Measurements from ENCODE around the gene OAT. TPM values are rescaled to one million over a fixed set of nuclear protein-coding genes. Genes with fewer than 3 reads are reported as not detected.

OAT gene
- total and polyA plus RNA-seq, 2 donors (not counting 3 experiments of a cell fraction or from before 2014, with no cell fraction given), result 69.9 to 90.8 TPM

DNA sequence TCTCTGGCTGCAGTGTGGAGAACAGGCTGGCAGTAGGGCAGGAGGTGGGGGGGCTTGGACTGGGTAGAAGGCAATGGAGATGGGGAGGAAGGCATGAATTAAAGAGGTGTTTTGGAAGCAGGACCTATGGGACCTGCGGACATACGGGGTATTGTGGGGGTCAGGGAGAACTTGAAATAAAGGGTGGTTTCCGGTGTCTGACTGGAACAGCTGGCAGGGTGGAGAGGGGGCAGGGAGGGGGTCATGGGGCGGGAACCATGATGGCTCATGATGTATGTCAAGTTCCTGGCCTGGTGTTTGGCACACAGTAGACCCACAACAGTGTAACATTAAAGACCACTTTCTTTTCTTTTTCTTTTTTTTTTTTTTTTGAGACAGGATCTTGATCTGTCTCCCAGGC, 48.4 kb upstream of the OAT start:
- intact Hi-C loops (cut with micrococcal nuclease), result no loop called here
- Histone ChIP-seq H3K4me1 (ENCODE audit: control insufficient read depth, extremely low read depth, insufficient read depth, low read length) (no peaks in the 10 kb centered on the region), H3K4me3 (replicated peaks in 1 of 3; ENCODE audit: insufficient read depth in 1 of 3, low read depth in 1 of 3, low read length in 3 of 3) (no peak overlapping the region), H3K9me1 (replicated peaks; ENCODE audit: control insufficient read depth, extremely low read depth, insufficient read depth, low read length) (no peaks in the 10 kb centered on the region), H3K36me3 (ENCODE audit: control insufficient read depth in 2 of 2, extremely low read depth in 1 of 2, insufficient read depth in 2 of 2, low read length in 2 of 2) (no peaks in the 10 kb centered on the region), H4K20me1 (replicated peaks; ENCODE audit: control insufficient read depth, extremely low read depth, insufficient read depth, low read length) (no peaks in the 10 kb centered on the region), H3K79me2 (ENCODE audit: control insufficient read depth, insufficient read depth, low read length) (no peaks in the 10 kb centered on the region), H3K27ac (ENCODE audit: insufficient read depth, low read depth, low read length) (no peak overlapping the region), H3K9ac (replicated peaks; ENCODE audit: extremely low read depth, insufficient read depth, low read length) (no peak overlapping the region), H3K4me2 (ENCODE audit: insufficient read depth, low read length) (no peak overlapping the region), H3K27me3 (ENCODE audit: control insufficient read depth in 2 of 2, insufficient read depth in 2 of 2, low read length in 2 of 2) (no peaks in the 10 kb centered on the region), H2AFZ (ENCODE audit: low read depth, low read length) (no peak overlapping the region), H3K9me3 (replicated peaks; ENCODE audit: control insufficient read depth, insufficient read depth, low read length) (no peaks in the 10 kb centered on the region)
- POLR2A ChIA-PET, result interaction anchor here (0.6 kb wide), 1 partner anchor 449 kb away, joined by 5 read pairs; no protein-coding TSS in a partner anchor
- CTCF ChIA-PET, result interaction anchor here (1.2 kb wide), 1 partner anchor 274 kb away, joined by 3 read pairs; no protein-coding TSS in a partner anchor
- no TSS peak for BruUV-seq (replicated peaks)
- no peak for DNase-seq (ENCODE audit: low read depth, low spot score)
- no peak for TF ChIP-seq GATA2 (IDR thresholded peaks at IDR 0.05; ENCODE audit: insufficient read depth, insufficient read length, low read depth, low read length)
- TF ChIP-seq, protein P1, sequence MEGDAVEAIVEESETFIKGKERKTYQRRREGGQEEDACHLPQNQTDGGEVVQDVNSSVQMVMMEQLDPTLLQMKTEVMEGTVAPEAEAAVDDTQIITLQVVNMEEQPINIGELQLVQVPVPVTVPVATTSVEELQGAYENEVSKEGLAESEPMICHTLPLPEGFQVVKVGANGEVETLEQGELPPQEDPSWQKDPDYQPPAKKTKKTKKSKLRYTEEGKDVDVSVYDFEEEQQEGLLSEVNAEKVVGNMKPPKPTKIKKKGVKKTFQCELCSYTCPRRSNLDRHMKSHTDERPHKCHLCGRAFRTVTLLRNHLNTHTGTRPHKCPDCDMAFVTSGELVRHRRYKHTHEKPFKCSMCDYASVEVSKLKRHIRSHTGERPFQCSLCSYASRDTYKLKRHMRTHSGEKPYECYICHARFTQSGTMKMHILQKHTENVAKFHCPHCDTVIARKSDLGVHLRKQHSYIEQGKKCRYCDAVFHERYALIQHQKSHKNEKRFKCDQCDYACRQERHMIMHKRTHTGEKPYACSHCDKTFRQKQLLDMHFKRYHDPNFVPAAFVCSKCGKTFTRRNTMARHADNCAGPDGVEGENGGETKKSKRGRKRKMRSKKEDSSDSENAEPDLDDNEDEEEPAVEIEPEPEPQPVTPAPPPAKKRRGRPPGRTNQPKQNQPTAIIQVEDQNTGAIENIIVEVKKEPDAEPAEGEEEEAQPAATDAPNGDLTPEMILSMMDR (IDR thresholded peaks at IDR 0.05; ENCODE audit: extremely low read depth in 1 of 2, insufficient read depth in 1 of 2, low read depth in 1 of 2, low read length in 2 of 2), result no peak
- TF ChIP-seq FOS (IDR thresholded peaks at IDR 0.05; ENCODE audit: borderline replicate concordance, insufficient read depth, low read length), result no peak
- no peak for TF ChIP-seq POLR2AphosphoS5 (IDR thresholded peaks at IDR 0.05; ENCODE audit: insufficient read depth, low read depth, low read length)
- no peak for TF ChIP-seq JUN (IDR thresholded peaks at IDR 0.05; ENCODE audit: borderline replicate concordance, insufficient read depth, insufficient read length, low read depth)
- no peak for TF ChIP-seq MYC (IDR thresholded peaks at IDR 0.05; ENCODE audit: low read depth, low read length)
- no peak for TF ChIP-seq POLR2A (IDR thresholded peaks at IDR 0.05; ENCODE audit: low read depth, low read length)
- TF ChIP-seq EZH2 (IDR thresholded peaks at IDR 0.05; ENCODE audit: borderline replicate concordance, low read depth, low read length, severe bottlenecking), result no peak
- TF ChIP-seq, protein P2, sequence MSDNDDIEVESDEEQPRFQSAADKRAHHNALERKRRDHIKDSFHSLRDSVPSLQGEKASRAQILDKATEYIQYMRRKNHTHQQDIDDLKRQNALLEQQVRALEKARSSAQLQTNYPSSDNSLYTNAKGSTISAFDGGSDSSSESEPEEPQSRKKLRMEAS (IDR thresholded peaks at IDR 0.05; ENCODE audit: insufficient read depth, insufficient read length), result no peak
- dilution Hi-C loops (cut with MboI; ENCODE audit: extremely low pct_ligation_motif_present, low sequenced_read_pairs), result no loop called here
- FAIRE-seq, result no peak
